Glomerular visceral epithelial cell (primary cell): Measurements from ENCODE around the gene LGI1.

Experiments
- DNase-seq: peaks from one replicate; pipeline ENCODE4 v3.0.0-alpha.2; 2016; ENCODE audit errors: extremely low spot score

Gene LGI1

GRCh38 chr10:93755443-93756116, 2.2 kb upstream of the LGI1 start:
- DNase-seq: no peak

DNA sequence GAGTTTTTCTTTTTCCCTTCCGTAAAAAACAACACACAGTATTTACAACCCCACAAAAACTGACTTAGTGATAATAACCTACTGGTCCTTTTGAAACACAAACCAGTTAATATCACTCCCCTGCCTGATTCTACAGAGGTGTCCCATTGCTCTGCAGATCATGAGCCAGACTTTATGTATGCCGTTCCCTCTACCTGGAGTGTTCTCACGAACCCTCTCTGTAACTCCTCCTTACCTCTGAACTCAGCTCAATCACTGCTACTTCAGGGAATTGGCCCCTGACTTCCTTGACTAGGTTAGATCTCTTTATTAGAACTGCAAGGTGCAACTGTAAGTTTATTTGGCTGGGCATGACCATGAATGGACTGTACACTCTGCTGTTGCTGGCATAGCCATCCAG, 1.6 kb upstream of the LGI1 start:
- DNase-seq: no peak

DNA sequence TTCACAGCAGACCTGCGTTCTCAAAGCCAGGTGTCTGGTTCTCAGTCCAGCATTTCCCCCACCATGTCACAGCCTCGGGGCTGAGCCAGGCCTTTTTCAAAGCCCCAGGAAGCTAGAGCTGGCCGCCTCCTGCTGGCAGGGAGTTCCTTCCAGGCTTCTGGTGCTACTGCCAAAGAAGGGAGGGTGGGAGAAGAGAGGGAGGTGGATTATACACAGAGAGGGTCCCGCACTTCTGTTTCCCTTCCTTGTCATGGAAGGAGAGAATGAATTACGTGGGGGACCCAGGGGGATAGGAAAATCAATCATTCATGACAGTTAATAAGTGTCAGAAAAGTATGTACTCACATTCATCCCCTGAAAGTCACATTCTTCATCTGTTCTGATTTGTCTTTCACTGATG, 600 bp upstream of the LGI1 start:
- no peak for DNase-seq

- DNase-seq: no peak
Measured at GRCh38 chr10:93758508-93758885, 761 bp downstream of the LGI1 start.

DNA sequence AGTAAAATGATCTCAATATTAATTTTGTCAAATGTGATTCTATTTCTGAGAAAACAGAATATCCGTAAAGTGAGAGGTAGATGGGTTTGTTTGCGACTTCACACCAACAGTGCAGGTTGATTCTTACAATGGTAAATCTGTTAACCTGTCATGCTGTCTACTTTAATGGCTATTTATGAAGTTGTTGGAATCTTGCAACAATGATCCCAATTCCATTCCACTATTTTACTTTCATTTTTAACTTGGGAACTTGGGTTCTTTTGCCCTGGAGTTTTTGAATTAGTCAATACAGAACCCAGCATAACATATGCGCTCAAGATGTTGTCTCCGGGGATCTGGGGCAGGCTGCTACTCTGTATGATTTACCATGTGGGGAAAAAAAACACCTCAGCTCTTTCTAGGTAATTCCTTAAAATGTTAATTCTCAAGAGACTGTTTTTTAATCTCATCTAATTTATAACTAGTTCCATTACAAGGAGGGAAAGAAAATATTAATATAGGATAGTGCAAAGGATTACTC, 1.2 kb downstream of the LGI1 start:
- no peak for DNase-seq

GRCh38 chr10:93760490-93760889, 2.8 kb downstream of the LGI1 start:
- DNase-seq: no peak

- no peak for DNase-seq
Measured at GRCh38 chr10:93762979-93763391, 5.2 kb downstream of the LGI1 start.

DNA sequence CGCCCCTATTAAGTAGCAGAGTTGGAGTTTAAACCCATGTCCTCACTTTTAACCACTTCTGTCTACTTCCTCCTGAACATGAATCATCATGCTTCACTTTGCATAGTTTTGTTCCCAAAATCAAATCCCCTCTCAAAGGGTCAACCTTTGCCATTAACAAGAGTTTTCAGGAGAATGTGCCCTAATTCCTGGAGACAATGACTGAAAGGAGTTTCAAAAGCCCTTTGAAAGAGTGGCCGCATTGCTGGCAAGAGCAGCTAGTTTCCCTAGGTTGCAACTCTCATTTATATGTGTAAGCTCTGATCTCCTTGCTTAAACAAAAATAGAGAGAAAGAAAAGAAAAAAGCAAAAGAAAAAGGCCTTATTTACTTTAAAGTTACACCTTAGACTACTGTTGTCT, 9.2 kb downstream of the LGI1 start:
- DNase-seq: no peak

DNA sequence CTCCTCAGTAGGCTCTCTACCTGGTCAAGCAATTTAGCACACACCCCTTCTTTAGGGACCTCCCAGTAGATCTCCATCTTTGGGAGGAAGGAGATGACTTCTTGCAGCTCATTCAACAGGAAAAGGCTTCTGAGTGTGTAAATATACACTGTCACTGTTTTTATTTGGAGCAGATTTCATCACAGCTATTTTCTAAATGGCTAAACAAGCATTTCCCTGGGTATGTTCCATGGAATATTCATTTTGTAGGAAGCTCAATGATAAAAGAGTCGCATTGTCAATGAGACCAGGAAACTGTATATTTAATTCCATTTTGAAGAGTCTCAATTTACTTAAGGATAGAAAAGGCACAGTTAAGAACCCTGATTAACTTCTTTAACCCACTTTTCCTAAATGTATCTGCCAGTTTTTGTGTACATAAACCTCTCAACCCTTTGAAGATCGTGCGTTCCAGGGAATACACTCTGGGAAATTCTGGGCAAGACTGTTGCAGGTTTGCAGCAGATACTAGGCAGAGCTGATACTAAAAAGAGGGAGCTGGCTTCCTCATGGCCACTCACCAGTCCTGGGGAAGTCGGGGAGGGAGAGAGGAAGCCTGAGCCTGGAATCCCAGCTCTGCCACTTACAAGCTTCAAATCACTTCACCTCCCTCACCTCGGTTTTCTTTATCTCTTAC, 10.1 kb downstream of the LGI1 start:
- DNase-seq: no peak

- DNase-seq: no peak
Measured at GRCh38 chr10:93768892-93769291, 11.2 kb downstream of the LGI1 start.

- no peak for DNase-seq
Measured at GRCh38 chr10:93771354-93771753, 13.6 kb downstream of the LGI1 start.

DNA sequence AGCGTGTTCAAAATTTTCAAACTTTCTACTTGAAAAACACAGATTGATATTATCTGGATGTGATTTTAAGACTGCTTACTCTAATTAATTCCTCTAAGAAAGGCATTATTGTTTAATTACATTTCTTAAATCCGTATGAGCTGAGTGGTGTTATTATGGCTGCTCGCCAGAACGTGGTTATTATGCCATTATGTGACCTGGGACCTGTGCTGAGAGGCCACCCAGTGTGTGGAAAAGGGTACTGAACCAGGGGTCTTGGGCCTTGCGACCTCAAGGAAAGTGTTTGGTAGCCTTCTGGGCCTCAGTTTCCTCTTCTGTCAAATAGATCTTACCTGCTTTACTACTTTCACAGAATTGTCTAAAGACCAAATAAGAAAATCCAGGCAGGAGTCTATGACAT, 15.4 kb downstream of the LGI1 start:
- DNase-seq: no peak

DNA sequence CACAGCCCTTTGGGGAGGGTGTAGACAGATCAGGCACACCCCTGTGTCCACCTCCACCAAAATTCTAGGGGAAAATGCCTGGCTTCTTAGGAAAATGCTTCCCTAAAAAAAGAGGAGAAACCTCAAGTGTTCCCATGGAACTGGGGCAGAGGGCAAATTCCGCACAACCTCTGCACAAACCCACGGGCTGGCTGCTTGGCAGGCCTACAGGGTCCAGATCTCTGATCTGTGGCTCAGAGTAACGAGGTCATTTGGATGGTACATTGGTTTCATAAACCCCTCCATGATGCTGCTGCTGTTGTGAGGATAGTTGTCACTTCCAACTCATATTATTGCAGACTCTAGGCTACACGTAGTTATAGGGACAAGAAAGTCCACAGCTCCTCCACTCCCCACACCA, 16.0 kb downstream of the LGI1 start:
- DNase-seq: no peak

- DNase-seq: no peak
Measured at GRCh38 chr10:93775356-93775755, 17.6 kb downstream of the LGI1 start.

DNA sequence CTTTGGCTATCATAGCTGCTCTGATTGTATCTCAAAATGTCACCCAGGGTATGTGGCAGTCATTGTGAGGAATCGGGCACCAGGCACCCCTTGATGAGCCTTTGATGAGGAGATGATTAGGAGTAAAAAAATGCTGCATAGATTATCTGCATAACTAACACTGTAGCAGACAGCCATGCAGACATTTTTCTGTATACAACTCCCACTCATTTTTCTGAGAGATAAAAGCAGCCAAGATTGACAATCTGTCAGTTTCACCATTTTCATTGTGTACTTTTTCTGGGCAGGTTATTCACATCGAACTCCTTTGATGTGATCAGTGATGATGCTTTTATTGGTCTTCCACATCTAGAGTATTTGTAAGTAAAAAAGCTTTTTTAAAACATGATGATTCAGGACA, 19.4 kb downstream of the LGI1 start:
- DNase-seq: no peak

DNA sequence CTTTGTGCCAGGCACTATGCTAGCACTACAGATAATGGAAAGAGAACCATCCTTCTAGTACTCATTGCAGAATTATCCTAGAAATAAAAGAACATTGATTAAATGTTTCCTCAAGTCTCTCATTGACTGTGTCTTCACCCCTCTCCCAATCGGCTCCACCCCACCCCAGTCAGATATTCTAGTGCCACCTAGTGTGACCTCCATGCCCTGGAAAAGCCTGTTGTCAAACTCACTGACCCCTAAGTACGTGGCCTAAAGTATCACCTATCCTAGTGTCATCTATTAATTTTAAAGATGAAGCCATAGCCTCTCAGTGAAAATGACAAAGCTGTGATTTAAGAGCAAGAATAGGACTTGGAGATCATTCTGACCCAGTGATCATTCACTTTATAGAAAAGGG, 26.3 kb downstream of the LGI1 start:
- no peak for DNase-seq

DNA sequence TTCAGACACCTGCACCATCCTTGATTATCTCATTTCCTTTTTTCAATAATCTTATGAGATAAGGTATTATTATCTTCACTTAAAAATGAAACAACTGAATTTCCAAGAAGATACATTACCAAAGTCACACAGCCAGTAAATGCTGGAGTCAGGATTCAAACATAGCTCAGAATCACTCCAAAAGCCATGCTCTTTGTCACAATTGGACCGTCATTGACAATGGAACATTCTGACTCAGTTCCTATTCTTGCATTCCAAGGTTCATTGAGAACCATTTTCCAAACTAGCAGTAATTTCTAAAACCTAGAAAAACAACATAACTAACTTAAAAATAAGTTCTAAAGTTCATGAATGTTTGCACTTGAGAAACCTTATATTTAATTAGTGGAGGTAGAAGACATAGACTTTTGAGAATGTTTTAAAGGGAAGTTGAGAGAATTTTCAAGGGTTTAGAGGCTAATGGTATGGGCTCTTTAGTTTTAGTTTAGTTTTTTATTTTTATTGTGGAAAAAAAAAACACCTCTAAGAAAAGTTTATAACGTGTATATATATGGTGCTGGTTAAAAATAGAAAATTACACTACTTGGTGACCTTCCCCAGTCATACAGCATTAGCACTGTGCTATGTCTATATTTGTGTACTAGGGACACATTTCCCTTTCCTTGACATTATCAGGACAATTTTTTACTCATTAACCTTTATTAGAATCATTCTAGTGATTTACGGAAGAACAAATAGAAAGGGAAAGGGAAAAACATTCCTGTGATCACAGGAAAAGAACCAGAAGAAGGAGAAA, 30.9 kb downstream of the LGI1 start:
- DNase-seq: no peak

- DNase-seq: no peak
Measured at GRCh38 chr10:93790439-93790838, 32.7 kb downstream of the LGI1 start.

DNA sequence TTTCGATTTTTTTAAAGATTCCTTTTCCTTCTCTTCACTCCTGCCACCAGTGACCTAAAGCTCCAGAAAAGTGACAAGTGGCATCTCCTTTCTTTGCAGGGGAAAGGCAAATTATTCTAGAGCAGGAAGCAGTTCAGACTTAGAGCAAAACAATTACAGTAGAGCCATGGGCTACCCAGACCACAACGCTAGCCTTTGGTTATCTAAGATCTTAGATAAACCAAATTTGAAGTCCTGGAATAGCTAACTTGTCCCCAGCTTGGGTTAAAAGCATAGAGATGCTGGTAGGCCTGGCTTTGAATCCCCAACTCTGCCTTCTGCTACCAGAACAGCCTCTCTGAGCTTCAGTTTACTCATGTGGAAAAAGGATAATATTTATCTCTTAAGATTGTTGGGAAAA, 38.4 kb downstream of the LGI1 start:
- DNase-seq: no peak

GRCh38 chr10:93797825-93798224, 40.1 kb downstream of the LGI1 start:
- DNase-seq: no peak

- DNase-seq: no peak
Measured at GRCh38 chr10:93799155-93799708, 41.5 kb downstream of the LGI1 start.

DNA sequence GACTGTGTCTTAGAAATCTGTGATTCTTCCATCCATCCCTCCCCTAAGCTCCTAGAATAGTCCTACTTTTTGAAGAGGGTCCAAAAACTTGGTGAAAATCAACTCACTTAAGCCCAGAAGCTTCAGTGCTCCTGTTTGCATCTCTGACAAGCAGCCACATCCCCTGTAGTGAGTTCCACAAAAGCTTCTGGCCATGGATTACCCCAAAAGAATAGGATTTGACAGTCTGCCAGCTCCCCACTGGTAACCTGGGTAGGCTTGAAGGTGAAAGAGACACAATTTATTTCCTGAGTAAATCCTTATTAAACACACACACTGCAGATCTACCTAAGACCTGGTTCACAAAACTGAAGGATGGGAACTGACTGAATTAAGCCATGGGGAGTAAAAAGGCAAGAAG, 46.5 kb downstream of the LGI1 start:
- no peak for DNase-seq

DNA sequence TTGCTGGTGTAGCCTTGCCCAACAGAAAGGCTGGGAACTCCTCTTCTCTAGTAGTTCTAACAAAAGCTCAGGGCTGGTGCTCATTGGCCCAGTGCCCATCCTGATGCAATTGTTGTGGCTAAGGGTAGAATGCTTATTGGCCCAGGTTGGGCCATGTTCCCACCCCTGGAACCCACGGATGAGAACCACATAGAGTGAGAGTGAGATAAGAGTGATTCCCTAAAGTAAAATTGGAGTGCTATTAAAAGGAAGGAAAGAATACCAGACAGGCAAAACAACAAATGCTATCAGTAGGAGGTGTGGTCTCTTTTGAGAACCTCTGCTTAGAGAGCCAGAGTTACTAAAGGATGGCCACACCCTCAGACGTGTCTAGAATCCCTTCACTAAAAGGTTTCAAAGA, 49.2 kb downstream of the LGI1 start:
- DNase-seq: no peak
